NB4 (cell line): Measurements from ENCODE around the gene MYLIP.

Source experiments
- POLR2A ChIP-seq: IDR thresholded peaks from 2 replicates; pipeline ENCODE4 v1.6.1; 2011; ENCODE audit warnings: mild to moderate bottlenecking; ENCODE audit not compliant: insufficient read length; ENCODE audit errors: extremely low read depth
- TF ChIP-seq, protein P1 (sequence below): IDR thresholded peaks from one replicate; pipeline ENCODE4 v1.5.1; 2012; ENCODE audit warnings: low read depth, low read length
- TF ChIP-seq, protein P2 (sequence below): IDR thresholded peaks from 2 replicates; pipeline ENCODE4 v1.6.1; 2011; ENCODE audit warnings: low read depth, low read length

DNA sequence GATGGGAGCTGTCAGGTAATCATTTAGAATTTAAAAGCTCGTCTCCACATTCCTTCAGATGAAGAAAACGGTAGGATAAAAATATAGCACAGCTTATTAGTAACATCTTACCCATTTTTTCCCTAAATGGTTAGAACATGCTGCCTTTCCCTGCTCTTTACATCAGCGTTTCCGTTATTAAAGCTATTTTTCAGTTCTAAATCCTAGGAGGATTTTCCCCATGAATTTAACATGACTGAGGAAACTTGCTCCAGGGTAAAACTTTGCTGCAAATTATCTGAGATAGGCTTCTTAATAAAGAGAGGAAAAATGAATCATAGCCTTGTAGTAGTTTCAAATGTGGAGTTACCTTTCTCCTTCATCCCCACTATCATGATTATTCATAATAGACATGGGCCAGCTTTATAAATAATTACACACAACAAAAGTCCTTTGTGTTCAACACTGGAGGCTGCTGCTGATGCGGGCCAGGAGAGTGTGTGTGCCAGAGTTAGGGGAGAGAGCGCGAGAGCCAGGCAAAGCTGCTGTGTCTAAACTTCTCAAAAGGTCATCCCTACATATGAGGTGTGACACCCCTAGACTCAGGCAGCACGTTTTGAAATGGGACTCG lies 24.4 kb downstream of the MYLIP start:
- TF ChIP-seq, protein P1, sequence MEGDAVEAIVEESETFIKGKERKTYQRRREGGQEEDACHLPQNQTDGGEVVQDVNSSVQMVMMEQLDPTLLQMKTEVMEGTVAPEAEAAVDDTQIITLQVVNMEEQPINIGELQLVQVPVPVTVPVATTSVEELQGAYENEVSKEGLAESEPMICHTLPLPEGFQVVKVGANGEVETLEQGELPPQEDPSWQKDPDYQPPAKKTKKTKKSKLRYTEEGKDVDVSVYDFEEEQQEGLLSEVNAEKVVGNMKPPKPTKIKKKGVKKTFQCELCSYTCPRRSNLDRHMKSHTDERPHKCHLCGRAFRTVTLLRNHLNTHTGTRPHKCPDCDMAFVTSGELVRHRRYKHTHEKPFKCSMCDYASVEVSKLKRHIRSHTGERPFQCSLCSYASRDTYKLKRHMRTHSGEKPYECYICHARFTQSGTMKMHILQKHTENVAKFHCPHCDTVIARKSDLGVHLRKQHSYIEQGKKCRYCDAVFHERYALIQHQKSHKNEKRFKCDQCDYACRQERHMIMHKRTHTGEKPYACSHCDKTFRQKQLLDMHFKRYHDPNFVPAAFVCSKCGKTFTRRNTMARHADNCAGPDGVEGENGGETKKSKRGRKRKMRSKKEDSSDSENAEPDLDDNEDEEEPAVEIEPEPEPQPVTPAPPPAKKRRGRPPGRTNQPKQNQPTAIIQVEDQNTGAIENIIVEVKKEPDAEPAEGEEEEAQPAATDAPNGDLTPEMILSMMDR = no peak
- no peak for TF ChIP-seq POLR2A
- TF ChIP-seq, protein P2, sequence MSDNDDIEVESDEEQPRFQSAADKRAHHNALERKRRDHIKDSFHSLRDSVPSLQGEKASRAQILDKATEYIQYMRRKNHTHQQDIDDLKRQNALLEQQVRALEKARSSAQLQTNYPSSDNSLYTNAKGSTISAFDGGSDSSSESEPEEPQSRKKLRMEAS = no peak
